HG03095 (cell line): ENCODE measurements around the gene DLGAP1.

Source experiments
- ATAC-seq: cut with Tn5 transposase; IDR thresholded peaks from one replicate; pipeline ENCODE4 v1.9.1; 2021; ENCODE audit warnings: moderate library complexity; ENCODE audit not compliant: unreplicated experiment

DLGAP1 gene

DNA sequence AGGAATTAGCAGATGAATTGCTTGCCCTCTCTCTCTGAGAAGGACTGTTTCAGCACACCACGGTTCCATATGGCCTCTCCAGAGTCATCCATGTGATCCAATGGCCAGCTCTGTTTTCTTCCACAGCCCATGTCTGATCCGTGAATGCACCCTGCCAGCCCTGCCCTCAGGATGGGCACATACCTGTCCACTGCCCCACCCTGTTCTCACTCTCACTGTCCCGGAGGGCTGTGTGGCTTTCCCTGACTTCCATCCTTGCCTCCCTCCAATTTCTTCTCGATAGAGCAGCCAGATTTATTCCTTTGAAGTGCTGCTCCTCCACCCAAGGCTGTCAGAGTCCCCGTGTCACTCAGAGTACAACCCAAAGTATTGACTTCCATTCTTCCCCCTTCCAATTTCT lies 662.0 kb downstream of the DLGAP1 start:
- ATAC-seq = no peak

DNA sequence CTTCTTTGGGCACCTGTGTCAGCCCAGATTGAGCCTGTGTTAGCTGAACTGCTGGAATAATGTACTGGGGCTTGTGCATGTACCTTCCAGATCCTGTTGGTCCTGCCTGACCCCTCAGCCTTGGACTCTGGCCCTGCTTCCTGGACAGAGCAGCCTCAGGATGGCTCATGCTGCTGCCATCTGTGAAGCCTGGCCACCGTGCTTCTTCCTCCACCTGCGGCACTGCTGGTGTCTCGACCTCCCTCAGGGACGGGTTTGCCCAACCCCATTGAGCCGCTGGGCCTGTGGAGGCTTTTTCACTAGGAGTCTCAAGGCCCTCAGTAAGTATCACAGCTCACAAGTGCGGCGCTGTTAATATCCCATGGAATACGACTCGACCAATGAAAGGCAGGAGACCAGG lies 662.4 kb downstream of the DLGAP1 start:
- ATAC-seq = no peak

DNA sequence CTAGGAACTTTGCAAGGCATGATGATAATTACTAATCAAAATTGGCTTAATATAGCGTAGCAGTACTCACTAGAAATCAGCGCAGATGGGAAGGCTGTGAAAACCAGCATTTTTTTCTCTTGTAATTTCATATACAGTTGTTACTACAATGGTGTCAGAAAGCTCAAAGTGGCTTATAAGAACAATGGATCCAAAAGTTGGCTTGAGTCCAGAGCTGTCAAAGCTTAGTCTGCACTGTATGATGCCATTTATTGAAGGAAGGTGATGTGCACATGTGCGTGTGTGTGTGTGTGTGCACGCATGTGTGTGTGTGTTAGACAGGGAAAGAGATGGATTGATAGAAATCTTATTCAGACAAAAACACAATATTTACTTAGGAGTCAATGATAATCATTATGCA lies 663.9 kb downstream of the DLGAP1 start:
- no peak for ATAC-seq

DNA sequence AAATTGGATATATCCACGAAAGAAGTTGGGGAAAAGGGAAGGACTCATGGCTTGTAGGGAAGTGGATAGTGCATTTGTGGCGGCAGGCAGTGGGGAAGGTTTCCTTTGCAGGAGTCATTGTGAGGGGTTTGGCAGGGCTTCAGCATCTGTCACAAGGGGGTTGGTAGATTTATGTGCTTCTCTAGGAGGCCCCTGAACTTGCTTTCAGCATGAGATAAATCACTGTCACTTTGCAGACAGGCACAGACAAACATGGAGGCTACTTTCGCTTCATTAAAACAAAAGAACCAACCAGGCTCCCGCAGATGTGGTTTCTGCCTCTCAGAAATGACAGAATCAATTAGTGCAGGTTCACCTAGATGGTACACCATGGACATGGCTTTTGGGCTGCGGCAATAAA lies 664.4 kb downstream of the DLGAP1 start:
- no peak for ATAC-seq

DNA sequence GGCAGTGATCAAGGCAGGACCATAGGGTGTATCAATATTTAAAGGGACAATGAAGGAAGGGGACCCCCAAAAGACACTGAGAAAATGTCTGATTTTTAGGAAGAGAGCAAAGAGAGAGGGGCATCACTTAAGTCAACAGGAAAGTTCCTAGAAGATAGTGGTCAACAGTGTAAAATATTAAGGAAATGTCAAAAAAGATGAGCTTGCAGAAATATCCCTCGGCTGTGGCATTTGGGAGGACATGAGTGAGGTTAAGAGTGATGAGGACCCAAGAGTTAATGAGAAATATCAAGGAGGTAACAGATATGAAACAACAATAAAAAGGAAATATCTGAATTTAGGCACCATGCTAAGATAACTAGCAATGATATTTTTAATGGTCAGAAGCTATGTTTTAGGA lies 665.6 kb downstream of the DLGAP1 start:
- ATAC-seq = no peak

DNA sequence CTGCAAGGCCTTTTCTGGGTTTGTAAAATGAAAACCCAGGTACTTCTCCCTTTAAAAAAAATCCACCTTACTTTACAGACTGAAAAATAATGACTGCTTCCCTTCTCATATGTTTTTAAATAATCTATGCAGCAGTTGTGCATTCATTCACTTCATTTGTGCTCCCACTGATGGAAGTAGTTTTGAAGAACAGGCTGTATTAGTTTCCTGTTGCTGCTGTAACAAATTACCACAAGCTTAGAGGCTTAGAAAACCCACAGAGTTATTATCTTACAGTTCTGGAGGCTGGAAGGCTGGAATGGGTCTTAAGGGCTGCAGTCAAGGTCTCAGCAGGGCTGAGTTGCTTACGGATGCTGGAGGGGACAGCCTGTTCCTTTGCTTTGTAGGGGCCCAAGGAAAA lies 670.2 kb downstream of the DLGAP1 start:
- no peak for ATAC-seq

DNA sequence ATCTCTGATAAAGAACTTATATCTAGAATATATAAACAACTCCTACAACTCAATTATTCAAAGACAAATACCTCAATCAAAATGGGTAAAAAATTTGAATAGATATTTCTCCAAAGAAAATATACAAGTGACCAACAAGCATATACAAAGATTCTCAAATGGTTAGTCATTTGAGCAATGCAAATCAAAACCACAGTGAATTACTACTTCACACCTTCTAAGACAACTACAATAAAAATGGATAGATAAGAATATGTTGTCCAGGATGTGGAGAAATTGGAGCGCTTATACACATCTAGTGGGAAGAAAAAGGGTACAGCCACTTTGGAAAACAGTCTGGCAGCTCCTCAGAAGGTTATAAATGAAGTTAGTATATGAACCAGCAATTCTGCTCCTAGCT lies 672.2 kb downstream of the DLGAP1 start:
- no peak for ATAC-seq

DNA sequence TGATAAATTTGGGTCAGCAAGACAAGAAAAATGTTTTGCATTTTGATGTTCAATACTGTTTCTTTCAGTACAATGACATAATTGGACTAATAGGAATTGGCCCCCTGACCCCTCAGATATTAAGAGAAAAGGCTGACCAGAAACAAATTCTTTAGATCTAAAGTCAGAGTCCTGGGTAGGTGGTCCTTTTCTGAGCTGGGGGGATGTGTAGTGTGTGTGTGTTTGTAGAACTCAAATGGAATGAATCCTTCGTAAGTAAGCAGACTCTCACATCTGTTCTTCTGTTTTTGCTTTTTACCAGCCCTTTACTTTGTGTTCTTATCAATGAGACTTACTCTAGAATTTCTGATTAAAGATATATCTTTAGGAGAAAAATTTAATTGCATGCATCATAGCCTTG lies 677.4 kb downstream of the DLGAP1 start:
- no peak for ATAC-seq

DNA sequence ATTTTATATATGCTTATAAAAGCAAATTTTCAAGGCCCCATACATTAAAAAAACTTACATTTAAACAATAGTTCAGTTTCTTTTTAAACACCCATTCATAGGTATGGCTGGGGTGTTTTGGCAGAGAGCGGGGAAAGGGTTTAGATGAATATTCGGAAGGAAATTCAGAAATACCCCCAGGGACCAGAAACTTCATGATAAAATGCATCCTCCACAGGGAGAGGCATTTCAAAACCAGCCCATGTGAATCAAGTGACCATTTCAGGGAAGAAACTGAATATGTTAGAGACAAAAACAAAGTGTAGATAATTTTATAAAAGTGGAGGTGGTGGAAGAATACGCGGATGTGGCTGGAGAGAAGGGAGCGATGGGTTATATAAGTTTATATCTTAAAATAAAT lies 678.0 kb downstream of the DLGAP1 start:
- ATAC-seq = no peak

DNA sequence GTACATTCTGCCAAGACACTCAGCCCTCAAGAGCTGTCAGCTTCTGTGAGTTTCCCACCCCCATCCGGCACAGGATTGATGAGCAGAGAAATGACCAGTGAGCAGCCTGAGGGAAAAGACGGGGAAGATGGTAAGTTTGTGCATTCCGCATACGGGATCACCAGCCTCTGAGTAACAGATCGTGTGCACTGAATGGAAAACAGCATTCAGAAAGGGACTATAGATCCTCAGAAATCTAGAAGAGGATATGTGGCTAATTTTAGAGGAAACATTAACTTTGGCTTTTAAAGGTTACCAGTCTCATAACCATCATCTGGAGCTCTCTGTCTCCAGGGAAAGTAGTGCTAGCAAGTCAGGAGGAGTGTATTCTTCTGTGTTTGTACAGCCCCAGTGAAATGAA lies 679.1 kb downstream of the DLGAP1 start:
- no peak for ATAC-seq

DNA sequence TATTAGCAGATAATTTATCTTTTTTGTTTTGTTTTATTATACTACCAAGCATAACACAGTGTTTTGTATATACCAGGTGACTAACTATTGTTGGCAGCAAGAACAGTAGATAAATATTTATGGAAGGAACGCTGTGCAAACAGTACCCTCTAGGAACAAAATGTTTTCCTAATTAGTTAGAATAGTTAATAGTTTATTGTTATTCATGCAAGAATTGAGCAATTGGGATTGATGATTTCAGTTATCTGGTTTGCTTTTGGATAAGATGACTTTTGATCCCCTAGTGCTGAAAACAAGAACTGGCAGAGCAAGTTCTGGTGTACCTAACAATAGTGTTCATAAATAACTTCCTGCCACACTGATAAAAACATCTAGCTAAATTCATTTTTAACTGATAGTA lies 681.8 kb downstream of the DLGAP1 start:
- ATAC-seq = no peak

DNA sequence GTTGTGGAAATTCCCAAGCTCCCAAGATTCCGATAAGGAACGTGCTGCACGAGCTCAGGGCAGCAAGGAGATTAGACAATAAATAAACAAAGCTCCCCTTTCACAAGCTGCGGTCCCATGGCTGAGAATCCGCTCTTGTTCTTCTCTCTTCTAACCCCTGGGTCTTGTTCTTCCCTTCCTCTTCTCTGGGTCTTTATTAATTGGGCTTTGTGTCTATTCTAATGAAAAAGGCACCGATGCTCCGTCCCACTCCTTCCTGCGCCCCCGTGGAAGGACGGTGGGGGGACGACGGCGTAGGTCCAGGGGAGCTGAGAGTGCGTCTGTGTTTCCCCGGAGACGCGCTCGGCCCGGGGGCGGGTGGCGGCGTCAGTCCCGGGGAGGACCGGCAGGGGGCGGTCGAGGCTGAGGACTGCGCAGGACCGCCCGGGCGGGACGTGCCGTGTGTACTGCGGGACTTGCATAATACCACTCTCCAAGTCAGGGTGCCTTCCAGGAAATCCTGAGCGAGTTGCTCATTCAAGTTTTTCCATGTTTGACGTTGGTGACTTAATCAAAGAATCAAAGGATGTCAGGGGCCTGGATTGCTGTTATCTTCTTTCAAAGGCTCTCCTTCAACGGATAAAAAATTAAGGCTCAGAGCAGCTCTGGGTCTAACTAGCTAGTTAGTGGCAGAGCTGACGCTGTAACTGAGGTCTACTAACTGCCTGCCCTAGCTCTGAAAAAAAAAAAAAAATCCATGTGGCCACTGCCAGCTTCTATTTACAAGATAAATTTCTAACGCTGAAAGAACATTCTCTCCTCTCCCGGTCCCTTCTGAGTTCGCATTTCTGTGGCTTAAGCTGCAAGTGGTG lies 683.8 kb downstream of the DLGAP1 start:
- peak; percentile 98 for ATAC-seq

DNA sequence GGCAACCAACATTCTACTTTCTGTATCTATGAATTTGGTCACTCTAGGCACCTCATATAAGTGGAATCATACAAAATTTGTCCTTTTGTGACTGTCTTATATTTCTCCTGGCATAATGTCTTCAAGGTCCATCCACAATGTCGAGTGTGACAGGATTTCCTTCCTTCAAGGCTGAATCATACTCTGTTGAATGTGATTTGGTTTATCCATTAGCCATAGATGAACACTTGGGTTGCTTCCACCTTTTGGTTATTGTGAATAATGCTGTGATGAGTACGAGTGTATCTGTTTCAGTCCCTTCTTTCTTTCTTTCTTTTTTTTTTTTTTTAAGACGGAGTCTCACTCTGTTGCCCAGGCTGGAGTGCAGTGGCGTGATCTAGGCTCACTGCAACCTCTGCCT lies 693.8 kb downstream of the DLGAP1 start:
- ATAC-seq = no peak

DNA sequence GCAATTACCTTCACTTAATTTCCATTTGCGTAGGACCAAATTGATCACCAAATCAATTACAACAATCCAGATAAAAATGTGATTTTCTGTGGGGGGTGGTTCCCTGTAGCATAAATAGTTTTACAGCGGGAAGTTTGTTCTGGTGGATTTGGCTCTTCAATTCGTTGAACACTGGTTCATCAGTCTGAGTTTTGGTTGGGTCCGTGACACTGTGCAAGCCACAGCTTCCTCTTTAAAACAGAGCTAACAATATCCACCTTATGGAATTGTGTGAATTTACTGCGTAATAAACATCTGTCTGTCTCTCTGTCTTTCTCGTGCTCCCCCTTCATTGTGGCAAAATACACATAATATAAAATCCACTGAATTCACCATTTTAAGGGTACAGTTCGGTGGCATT lies 694.4 kb downstream of the DLGAP1 start:
- no peak for ATAC-seq

DNA sequence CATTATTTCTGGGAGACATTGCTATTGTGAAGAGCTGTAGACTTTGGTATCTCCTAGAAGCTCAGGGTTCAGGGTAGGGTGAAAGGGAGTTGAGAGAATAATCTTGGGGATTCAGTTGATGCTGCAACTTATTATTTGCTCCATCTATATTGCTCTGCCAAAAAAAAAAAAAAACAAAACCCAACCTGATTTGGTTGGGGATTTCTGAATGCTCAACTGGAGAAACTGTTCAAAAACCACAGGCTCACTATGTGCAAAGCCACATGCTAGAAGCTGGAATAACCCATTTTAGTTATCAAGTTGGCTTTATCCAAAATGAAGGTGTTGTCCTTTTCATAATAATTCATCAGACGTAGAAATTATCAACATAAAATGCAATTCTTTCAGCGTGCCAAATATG lies 696.0 kb downstream of the DLGAP1 start:
- ATAC-seq = no peak

DNA sequence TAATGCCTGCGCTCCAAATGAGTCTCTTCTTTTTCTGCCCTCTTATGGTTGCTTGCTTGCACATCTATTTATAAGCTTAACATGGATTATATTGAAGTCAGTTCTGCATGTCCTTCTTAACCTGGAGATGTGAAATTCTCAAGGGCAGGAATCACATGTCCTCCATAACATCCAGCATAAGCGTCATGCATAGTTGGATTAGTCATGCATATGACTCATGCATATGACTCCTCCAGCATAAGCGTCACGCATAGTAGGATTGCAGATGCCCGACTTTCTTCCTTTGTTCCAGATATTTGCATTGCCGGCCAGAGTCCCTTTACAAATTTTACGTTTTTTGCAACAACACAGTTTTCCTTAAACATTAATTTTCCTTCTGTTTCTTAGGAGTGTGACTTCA lies 696.6 kb downstream of the DLGAP1 start:
- no peak for ATAC-seq

DNA sequence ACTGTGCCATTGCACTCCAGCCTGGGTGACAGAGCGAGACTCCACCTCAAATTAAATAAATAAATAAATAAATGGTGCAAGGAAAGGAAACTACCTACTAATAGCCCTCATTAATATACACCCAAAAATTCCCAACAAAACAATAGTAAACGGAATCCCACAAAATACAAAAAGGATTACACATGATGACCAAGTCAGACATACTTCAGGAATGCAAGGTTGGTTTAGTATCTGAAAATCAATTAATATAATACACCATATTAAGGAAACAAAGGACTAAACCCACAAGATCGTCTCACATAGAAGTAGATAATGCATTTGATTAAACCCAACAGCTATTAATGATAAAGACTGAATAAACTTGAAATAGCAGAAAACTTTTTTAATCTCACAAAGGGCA lies 697.7 kb downstream of the DLGAP1 start:
- ATAC-seq = no peak

DNA sequence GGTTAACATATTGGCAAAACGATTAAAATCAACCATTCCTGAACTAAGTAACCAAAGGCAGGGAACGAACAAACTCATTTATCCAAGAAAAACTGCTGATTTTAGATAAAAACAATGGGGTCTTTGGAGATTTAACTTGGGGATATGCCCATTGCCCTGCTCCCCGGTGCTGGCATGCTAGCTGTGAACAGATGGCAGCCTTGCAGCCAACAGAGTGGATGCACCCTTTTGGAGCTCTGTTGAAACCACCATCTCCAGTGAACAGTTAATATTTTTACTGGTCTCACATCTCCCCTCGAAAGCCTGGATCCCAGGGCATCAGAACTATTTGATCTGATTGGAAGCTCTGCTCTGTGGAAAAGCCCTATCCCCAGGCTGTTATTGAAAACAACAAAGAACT lies 702.0 kb downstream of the DLGAP1 start:
- ATAC-seq = no peak

DNA sequence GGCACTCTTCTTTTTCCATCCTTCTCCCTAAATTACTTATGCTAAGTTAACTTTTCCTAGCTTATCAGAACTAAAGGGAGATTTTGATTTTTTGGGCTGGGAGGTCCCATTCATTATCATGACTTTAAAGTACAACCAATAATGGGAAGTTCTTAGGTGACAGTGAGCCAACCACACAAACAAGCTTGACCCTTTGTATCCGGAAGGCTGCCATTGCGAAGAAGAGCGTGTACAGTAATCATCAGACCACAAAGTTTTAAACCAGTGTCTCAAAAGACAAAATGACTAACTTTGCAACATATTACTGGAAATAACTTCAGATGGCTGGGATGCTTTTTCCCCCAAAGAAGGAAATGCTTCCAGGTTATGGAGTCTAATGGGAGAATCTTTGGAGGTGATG lies 707.0 kb downstream of the DLGAP1 start:
- no peak for ATAC-seq

DNA sequence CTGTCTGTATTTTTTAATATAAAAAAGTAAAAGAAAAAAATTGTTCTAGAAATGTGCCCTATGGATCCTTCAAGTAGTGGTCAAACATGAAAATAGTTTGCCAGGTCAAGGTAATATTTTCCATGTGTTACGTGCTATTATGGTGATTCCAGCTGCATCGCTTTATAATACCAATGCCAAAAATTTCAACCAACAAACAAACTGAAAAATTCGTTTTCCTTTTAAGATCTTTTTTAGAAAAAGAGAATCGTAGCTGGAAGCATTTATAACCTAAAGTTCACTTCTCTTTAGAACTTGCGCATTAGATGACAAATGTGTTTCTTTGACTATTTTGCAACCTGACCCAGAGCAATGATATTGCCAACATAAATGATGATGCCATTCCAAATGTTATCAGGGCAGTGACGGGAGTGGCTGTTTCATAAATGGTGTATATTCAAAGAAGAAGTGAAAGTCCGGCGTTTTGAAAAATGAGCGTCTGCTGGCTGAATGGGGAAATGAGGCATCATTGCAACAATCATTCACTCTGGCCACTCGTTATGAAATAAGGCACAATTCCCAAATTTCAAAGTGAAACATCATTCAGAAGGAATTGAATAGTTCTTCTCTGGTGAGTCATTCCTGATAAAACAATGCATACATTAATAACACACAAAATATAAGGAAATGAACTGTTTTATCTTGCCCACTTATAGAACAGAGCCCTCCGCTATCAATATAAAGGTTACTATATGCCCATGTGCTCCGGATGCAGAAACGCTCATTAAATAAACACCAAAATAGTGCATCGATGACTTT lies 707.7 kb downstream of the DLGAP1 start:
- no peak for ATAC-seq

DNA sequence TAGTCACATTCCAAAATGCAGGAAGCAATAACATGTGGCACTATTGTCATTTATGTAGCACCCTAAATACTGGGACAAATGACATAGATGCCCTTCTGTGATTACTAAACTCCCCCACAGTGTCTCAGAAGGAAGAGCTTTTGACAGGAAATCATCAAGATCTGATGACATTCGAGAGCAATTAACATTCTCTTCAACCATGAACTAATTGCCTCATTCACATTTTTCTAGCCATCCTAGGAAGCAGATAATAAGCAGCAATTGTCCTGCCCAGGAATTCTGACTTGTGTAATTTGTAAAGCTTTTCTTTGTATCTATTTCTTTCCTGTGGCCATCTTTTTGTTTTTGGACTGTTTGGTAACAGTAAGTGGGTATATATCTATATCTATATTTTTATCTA lies 712.6 kb downstream of the DLGAP1 start:
- ATAC-seq = no peak

DNA sequence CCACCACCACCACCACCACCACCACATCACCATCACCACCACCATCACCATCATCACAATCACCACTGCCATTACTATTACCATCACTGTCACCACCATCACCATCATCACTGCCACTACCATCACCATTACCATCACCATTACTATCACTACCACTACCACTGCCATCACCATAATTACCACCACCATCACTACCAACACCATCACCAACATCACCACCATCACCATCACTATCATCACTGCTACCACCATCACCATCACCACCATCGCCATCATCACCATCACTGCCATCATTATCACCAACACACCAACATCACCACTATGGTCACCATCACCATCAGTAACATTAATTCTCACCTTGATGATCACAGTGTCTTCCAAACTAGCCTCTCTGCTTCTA lies 713.8 kb downstream of the DLGAP1 start:
- ATAC-seq = no peak
